HepG2 (cell line): ENCODE measurements around the gene PDGFRA.

Source experiments
- FOXK1 ChIP-seq: sonication (generic); formaldehyde crosslinking; IDR thresholded peaks from 2 replicates; pipeline ENCODE4 v1.4.0; 2020; ENCODE audit warnings: low read depth, missing genetic modification reagents, borderline replicate concordance
- MAZ ChIP-seq, 2 experiments: sonication (generic) in 1 of 2; formaldehyde crosslinking in 1 of 2; IDR thresholded peaks; 2 replicates each; pipeline versions ENCODE4 v1.5.0 to v1.6.1; 2012 to 2020; ENCODE audit warnings: low read depth in 2 of 2, mild to moderate bottlenecking in 2 of 2, borderline replicate concordance in 1 of 2, improper control_type of control experiment in 1 of 2, low read length in 1 of 2, missing genetic modification reagents in 1 of 2, moderate library complexity in 1 of 2
- NFIC ChIP-seq: IDR thresholded peaks from 2 replicates; pipeline ENCODE4 v1.6.1; 2012; ENCODE audit warnings: mild to moderate bottlenecking, low read length, inconsistent platforms
- PAX8 ChIP-seq: sonication (generic); formaldehyde crosslinking; IDR thresholded peaks from 2 replicates; pipeline ENCODE4 v1.8.0; 2022; ENCODE audit warnings: mild to moderate bottlenecking, missing genetic modification reagents, borderline replicate concordance
- POLR2AphosphoS5 ChIP-seq: IDR thresholded peaks from 2 replicates; pipeline ENCODE4 v1.6.1; 2012; ENCODE audit warnings: low read depth, low read length
- THRA ChIP-seq: sonication (generic); formaldehyde crosslinking; IDR thresholded peaks from 2 replicates; pipeline ENCODE4 v1.4.0; 2020; ENCODE audit warnings: missing genetic modification reagents, borderline replicate concordance

- TF ChIP-seq PAX8 (no peak), MAZ (IDR thresholded peaks at IDR 0.05; ENCODE audit: borderline replicate concordance, low read depth, low read length) (no peak), MAZ (CRISPR knock-in tag; IDR thresholded peaks at IDR 0.05; ENCODE audit: low read depth) (no peak), FOXK1 (CRISPR knock-in tag) (no peak), THRA (no peak), NFIC (no peak), POLR2AphosphoS5 (no peak)
Measured at GRCh38 chr4:54296548-54297203, 67.6 kb downstream of the PDGFRA start.
